ENCODE results near the gene UBAC1. TPM values are rescaled to one million over a fixed set of nuclear protein-coding genes. Genes with fewer than 3 reads are reported as not detected.

The UBAC1 gene
- total and polyA plus RNA-seq, 10 of the 15 experiments (the other 5 are each of a cell fraction or from before 2014, with no cell fraction given): 16.7 to 54.6 (median 38.5) TPM

DNA sequence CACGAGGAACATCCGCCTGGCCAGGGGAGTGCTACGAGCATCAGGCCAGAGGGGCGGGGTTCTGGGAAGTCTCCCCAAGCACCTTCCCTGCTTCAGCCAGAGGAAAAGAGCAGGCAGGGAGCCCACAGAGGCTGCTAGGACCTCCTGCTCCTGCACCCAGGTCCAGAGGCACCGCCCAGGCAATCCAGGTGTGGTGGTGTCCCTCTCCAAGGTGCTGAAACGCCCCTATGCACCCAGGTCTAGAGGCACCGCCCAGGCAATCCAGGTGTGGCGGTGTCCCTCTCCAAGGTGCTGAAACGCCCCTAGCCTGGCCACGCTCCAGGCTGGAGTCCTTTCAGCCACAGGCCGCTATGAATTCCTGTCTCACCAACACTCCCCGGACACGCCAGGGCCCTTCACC lies 10.7 kb upstream of the UBAC1 start (continued):
- no peak for TF ChIP-seq NFYB (IDR thresholded peaks at IDR 0.05; ENCODE audit: insufficient read depth, low read depth, low read length)
- peak; percentile 73; the same call in 1 of the 2 replicates for TF ChIP-seq TCF12 (IDR thresholded peaks at IDR 0.05; ENCODE audit: low read depth, low read length)
- TF ChIP-seq ATF3 (IDR thresholded peaks at IDR 0.05; ENCODE audit: borderline replicate concordance, extremely low read depth, low read depth, low read length): no peak
- TF ChIP-seq USF1 (IDR thresholded peaks at IDR 0.05; ENCODE audit: borderline replicate concordance, extremely low read length, insufficient read depth, low read depth, low read length): no peak
- TF ChIP-seq NRF1 (conservative IDR thresholded peaks at IDR 0.05; ENCODE audit: low read depth, low read length): no peak
- TF ChIP-seq, protein P1, sequence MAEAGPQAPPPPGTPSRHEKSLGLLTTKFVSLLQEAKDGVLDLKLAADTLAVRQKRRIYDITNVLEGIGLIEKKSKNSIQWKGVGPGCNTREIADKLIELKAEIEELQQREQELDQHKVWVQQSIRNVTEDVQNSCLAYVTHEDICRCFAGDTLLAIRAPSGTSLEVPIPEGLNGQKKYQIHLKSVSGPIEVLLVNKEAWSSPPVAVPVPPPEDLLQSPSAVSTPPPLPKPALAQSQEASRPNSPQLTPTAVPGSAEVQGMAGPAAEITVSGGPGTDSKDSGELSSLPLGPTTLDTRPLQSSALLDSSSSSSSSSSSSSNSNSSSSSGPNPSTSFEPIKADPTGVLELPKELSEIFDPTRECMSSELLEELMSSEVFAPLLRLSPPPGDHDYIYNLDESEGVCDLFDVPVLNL (IDR thresholded peaks at IDR 0.05; ENCODE audit: low read depth, low read length): no peak

DNA sequence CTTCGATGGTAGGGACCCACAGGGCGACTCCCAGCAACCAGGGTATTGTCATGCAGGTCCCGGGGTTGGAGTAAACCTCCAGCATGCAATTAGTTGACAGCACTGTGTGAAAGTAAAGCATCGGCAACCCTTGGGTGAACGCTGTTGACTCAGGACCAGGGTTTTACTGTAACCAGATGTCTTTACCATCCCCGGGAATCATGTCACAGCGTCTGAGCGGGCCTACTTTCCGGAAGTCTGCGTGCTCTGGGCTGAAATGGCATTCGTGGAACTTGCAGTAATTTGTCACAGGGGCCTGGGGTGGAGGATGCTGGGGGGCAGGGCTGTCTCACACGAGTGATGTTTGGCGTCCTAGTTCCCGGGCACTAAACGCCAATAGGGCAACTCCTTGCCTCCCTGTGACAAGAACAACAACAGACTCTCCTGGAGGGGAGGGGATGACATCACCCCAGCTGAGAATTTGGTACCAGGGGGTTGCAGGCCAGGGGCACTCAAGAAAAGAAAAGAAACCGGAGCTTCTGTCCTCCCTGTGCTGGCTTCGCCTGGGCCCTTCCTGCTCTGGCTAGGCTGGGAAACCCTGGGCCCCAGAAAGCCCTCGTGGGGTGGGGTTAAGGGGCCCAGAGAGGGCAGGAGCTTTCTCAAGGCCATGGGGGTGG lies 10.1 kb upstream of the UBAC1 start:
- Histone ChIP-seq H3K79me2 (ENCODE audit: control insufficient read depth, insufficient read depth, low read length) (no peaks in the 10 kb centered on the region), H3K4me1 (ENCODE audit: control insufficient read depth, insufficient read depth, low read length) (no peaks in the 10 kb centered on the region), H3K4me3 (no peak overlapping the region), H2AFZ (ENCODE audit: control insufficient read depth, low read depth, low read length) (no peak overlapping the region), H3K36me3 (ENCODE audit: control insufficient read depth in 2 of 2, insufficient read depth in 2 of 2, low read length in 1 of 2) (no peaks in the 10 kb centered on the region), H4K20me1 (ENCODE audit: control insufficient read depth, insufficient read depth) (no peaks in the 10 kb centered on the region), H3K9me3 (replicated peaks; ENCODE audit: control insufficient read depth, insufficient read depth, low read length) (no peaks in the 10 kb centered on the region), H3K27me3 (replicated peaks in 1 of 2; ENCODE audit: control insufficient read depth in 2 of 2, insufficient read depth in 2 of 2, low read length in 1 of 2) (no peaks in the 10 kb centered on the region), H3K4me2 (ENCODE audit: control insufficient read depth, insufficient read depth) (no peak overlapping the region), H3K9ac (ENCODE audit: control insufficient read depth, insufficient read depth, low read length) (no peak overlapping the region), H3K27ac (ENCODE audit: control insufficient read depth, insufficient read depth) (no peak overlapping the region)
- BruUV-seq (replicated peaks): no TSS peak
- TF ChIP-seq RELB (IDR thresholded peaks at IDR 0.05; ENCODE audit: low read depth): no peak
- no peak for TF ChIP-seq BHLHE40 (IDR thresholded peaks at IDR 0.05; ENCODE audit: borderline replicate concordance in 1 of 2, low read depth in 2 of 2, low read length in 1 of 2)
- TF ChIP-seq ETV6 (conservative IDR thresholded peaks at IDR 0.05 in 1 of 2, IDR thresholded peaks at IDR 0.05 in 1 of 2; ENCODE audit: borderline replicate concordance in 1 of 2, low read depth in 1 of 2): no peak
- no peak for TF ChIP-seq TAF1 (IDR thresholded peaks at IDR 0.05; ENCODE audit: borderline replicate concordance, low read depth, low read length)
- 19% methylated on average over 18 of the region's 18 CpGs for WGBS (ENCODE audit: insufficient coverage, insufficient replicate concordance, low lambda C conversion rate, missing lambda C conversion rate)
- in situ Hi-C loops (cut with MboI) (no loop called here), intact Hi-C loops (cut with micrococcal nuclease; ENCODE audit: unreplicated experiment) (no loop called here)
- SMC1A ChIA-PET (ENCODE audit: uncharacterized antibody, unreplicated experiment): no interaction called here
- FAIRE-seq (no peak), DNase-seq (ENCODE audit: low read depth, low spot score) (no peak), ATAC-seq (no peak)
- RAD21 ChIA-PET (ENCODE audit: unreplicated experiment): no interaction called here
- POLR2A ChIA-PET: no interaction called here
- CTCF ChIA-PET: no interaction called here
